Muscle layer of duodenum (tissue), 2 donors: ENCODE measurements around the gene RIMBP2.

Experiments used
- H3K27ac ChIP-seq: one replicate; pipeline ENCODE4 v1.7.0; 2013; ENCODE audit warnings: mild to moderate bottlenecking, low read length
- H3K27me3 ChIP-seq: one replicate; pipeline ENCODE4 v1.7.0; 2013; ENCODE audit warnings: low read depth, mild to moderate bottlenecking, control low read depth, low read length
- H3K36me3 ChIP-seq, 2 donors: one replicate each; pipeline ENCODE4 v1.7.0; 2013; ENCODE audit warnings: low read length in 2 of 2, control low read depth in 1 of 2, mild to moderate bottlenecking in 1 of 2; ENCODE audit not compliant: insufficient read depth in 2 of 2, control insufficient read depth in 1 of 2
- H3K4me1 ChIP-seq, 2 donors: one replicate each; pipeline ENCODE4 v1.7.0; 2013; ENCODE audit warnings: low read length in 2 of 2, mild to moderate bottlenecking in 2 of 2, control low read depth in 1 of 2, moderate library complexity in 1 of 2; ENCODE audit not compliant: insufficient read depth in 2 of 2, control insufficient read depth in 1 of 2
- H3K4me3 ChIP-seq, 2 donors: one replicate each; pipeline ENCODE4 v1.7.0; 2013; ENCODE audit warnings: low read length in 2 of 2, low read depth in 1 of 2, mild to moderate bottlenecking in 1 of 2
- H3K9me3 ChIP-seq, 2 donors: one replicate each; pipeline ENCODE4 v1.7.0; 2013; ENCODE audit warnings: low read length in 2 of 2, control low read depth in 1 of 2, mild to moderate bottlenecking in 1 of 2; ENCODE audit not compliant: control insufficient read depth in 1 of 2
- donor health status: healthy.

Gene RIMBP2

DNA sequence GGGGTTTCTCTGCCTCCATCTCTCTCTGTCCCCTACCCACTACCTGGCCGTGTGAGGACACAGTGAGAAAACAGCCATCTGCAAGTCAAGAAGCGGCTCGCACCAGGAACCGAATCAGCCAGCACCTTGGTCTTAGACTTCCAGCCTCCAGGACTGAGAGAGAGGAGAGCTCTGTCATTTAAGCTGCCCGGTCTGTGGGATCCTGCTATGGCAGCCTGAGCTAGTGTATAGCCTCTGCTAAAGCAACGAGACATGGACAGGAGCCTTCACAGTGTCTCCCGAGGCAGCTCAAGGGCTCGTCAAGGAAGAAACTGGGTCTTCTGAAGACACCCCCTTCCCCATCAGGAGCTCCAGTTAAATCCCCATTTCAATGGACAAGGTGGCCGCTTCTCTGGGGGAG is 192.9 kb downstream of the RIMBP2 start:
- Histone ChIP-seq H3K27ac (no peak overlapping the region), H3K4me3 (no peak overlapping the region), H3K27me3 (no peaks in the 10 kb centered on the region), H3K9me3 (peaks cover 4 to 5% of the 10 kb centered on the region in 2 donors), H3K36me3 (no peaks in the 10 kb centered on the region), H3K4me1 (no peaks in the 10 kb centered on the region)

DNA sequence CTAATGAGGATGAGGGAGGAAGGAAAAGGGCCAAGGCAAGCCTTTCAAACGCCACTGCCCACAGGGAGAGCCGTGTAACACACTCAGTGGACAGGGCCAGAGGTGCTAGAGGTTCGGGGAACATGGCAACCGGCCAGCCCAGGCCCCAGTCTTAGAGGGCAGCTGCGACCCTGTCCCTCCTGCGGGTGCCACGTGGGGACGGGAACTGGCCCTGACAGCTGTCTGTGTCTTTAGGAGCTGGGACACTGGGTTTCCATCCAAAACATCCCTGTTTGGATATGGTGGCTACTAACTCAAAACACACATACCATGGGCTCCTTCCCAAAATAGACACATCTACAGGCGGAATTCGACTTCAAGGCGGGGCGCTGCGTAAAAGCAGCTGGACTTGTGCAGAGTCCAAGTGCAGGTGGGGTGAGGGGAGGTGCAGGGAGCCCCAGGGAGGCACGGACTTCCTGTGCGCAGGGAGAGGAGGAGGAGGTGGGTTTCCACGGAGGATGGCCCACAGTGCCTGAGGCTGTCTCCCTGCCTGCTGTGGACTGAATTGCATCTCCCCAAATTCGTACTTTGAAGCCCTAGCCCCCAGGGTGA is 193.8 kb downstream of the RIMBP2 start:
- Histone ChIP-seq H3K4me1 (no peaks in the 10 kb centered on the region), H3K36me3 (no peaks in the 10 kb centered on the region), H3K4me3 (no peak overlapping the region), H3K9me3 (peaks cover 5 to 7% of the 10 kb centered on the region in 2 donors), H3K27me3 (no peaks in the 10 kb centered on the region), H3K27ac (no peak overlapping the region)

GRCh38 chr12:130521375-130522124 is 194.5 kb downstream of the RIMBP2 start:
- no peak overlapping the region for H3K27ac ChIP-seq
- H3K27me3 ChIP-seq = no peaks in the 10 kb centered on the region
- H3K9me3 ChIP-seq = peaks cover 5 to 14% of the 10 kb centered on the region in 2 donors
- H3K36me3 ChIP-seq = no peaks in the 10 kb centered on the region
- no peak overlapping the region for H3K4me3 ChIP-seq
- H3K4me1 ChIP-seq = no peaks in the 10 kb centered on the region

DNA sequence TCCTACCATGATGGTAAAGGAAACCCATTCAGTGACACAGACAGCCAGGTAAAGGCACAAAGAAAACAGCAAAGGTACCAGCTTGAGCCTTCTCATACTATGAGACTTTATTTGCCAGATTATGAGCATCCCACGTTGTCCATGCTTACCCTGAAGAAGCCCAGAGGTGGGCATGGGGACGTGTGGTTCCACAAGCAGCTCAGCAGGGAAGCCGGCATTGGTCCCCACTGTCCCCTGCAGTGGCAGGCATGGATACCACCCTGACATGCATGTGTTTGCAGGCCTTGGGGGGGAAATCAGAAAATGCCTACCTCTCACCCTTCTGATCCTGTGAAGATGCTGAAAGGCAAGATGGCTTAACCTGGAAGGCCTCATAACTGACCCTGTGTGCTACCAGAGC is 195.3 kb downstream of the RIMBP2 start:
- H3K27me3 ChIP-seq = no peaks in the 10 kb centered on the region

GRCh38 chr12:130517588-130517987 is 198.5 kb downstream of the RIMBP2 start:
- peaks cover 5 to 22% of the 10 kb centered on the region in 2 donors for H3K9me3 ChIP-seq
- H3K27ac ChIP-seq = no peak overlapping the region
- H3K36me3 ChIP-seq = no peaks in the 10 kb centered on the region

More for the DNA sequence above, 195.3 kb downstream of the RIMBP2 start:
- Histone ChIP-seq H3K4me1 (no peaks in the 10 kb centered on the region), H3K9me3 (peaks cover 5 to 17% of the 10 kb centered on the region in 2 donors), H3K27ac (no peak overlapping the region), H3K4me3 (no peak overlapping the region), H3K36me3 (no peaks in the 10 kb centered on the region)

GRCh38 chr12:130514149-130514551 is 201.9 kb downstream of the RIMBP2 start:
- Histone ChIP-seq H3K36me3 (no peaks in the 10 kb centered on the region), H3K9me3 (peaks cover 5 to 21% of the 10 kb centered on the region in 2 donors), H3K4me1 (no peaks in the 10 kb centered on the region), H3K27ac (no peak overlapping the region), H3K27me3 (no peaks in the 10 kb centered on the region), H3K4me3 (no peak overlapping the region)

More at GRCh38 chr12:130517588-130517987, 198.5 kb downstream of the RIMBP2 start:
- Histone ChIP-seq H3K4me1 (no peaks in the 10 kb centered on the region), H3K4me3 (no peak overlapping the region), H3K27me3 (no peaks in the 10 kb centered on the region)

DNA sequence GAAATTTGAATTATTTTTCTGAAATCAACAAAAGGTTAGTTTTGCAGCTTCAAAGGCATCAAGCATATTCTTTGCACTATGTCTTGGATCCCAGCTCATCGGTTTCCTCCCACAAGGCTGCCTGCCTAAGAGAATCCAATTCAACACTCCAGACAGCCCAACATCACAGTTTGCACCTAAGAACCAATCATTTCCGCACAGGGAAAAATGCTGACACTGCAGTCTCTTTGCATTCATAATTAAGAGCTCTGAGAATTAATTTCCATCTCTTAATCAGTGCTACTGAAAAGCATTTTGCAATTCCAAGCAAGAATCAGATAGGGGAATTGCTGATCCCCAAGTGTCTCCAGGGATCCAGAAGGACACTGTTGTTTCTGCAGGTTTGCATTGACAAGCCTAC is 202.5 kb downstream of the RIMBP2 start:
- Histone ChIP-seq H3K27ac (no peak overlapping the region), H3K4me3 (no peak overlapping the region), H3K36me3 (no peaks in the 10 kb centered on the region), H3K4me1 (no peaks in the 10 kb centered on the region), H3K9me3 (peaks cover under 1 to 18% of the 10 kb centered on the region in 2 donors), H3K27me3 (no peaks in the 10 kb centered on the region)

DNA sequence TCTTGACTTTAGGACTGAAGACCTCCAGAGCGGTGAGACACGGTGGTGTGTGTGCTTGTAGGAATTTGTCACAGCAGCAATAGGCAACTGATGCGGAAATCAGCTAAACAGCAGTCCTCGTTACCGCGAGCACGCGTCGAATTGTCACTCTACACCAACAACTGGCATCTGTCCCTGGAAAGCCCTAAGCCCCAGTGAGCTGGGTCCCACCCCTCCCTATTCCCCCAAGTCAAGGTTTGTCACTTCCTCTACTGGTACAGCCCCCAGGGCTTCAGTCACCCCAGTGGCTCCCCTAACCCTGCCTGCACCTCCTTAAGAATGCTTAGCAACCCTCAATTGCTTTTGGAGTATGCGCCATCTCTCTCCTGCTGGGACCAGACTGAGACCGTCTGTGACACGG is 204.8 kb downstream of the RIMBP2 start:
- no peaks in the 10 kb centered on the region for H3K4me1 ChIP-seq
- peaks cover 0 to 8% of the 10 kb centered on the region in 2 donors for H3K9me3 ChIP-seq
- H3K36me3 ChIP-seq = no peaks in the 10 kb centered on the region
- H3K27ac ChIP-seq = no peak overlapping the region
- no peaks in the 10 kb centered on the region for H3K27me3 ChIP-seq
- H3K4me3 ChIP-seq = no peak overlapping the region

DNA sequence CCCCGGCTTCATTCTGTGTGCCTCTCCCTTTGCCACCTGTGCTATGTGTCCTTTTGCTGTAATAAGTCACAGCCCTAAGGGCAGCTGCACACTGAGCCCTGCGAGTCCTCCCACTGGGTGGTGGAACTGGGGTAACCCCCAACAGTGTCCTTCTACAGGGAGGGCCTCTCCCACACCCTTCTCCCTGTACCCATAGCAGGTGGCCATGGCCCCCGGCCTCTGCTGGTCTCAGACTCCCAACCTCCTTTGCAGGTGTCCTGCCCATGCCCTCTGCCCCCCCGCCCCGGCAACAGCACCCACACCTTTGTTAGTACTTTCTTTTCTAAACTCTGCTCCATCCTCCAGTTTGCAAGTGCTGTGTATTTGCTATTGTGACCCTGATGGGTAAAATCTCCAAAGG is 206.6 kb downstream of the RIMBP2 start:
- Histone ChIP-seq H3K27ac (no peak overlapping the region), H3K36me3 (no peaks in the 10 kb centered on the region), H3K9me3 (no peaks in the 10 kb centered on the region), H3K4me3 (no peak overlapping the region), H3K4me1 (no peaks in the 10 kb centered on the region), H3K27me3 (no peaks in the 10 kb centered on the region)

DNA sequence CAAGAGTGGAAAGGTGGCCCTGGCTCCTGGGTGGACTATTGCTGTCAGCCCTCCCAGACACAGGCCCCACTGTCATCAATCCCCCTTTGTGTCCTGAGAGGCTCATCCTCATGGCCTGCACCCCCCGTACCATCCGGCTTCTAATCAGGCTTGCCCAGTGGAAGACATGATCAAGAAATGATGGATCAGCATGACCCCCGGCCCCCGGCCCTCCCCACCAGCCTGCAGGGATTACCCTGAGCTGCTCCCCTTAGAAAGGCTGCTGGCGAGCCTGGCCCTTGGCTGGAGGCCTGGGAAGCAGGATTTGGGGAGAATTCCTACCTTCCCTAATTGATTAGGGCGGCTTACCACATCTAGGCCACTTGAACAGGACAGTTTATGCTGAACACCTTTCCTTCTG is 207.3 kb downstream of the RIMBP2 start:
- Histone ChIP-seq H3K27ac (no peak overlapping the region), H3K27me3 (no peaks in the 10 kb centered on the region), H3K36me3 (no peaks in the 10 kb centered on the region), H3K9me3 (no peaks in the 10 kb centered on the region), H3K4me3 (no peak overlapping the region), H3K4me1 (no peaks in the 10 kb centered on the region)

- no peak overlapping the region for H3K4me3 ChIP-seq
- no peak overlapping the region for H3K27ac ChIP-seq
- H3K36me3 ChIP-seq = no peaks in the 10 kb centered on the region
- no peaks in the 10 kb centered on the region for H3K27me3 ChIP-seq
- H3K9me3 ChIP-seq = no peaks in the 10 kb centered on the region
- no peaks in the 10 kb centered on the region for H3K4me1 ChIP-seq
These were observed 207.8 kb downstream of the RIMBP2 start for GRCh38 chr12:130508318-130508717.
